Measurements from ENCODE around the gene TMTC4.

TMTC4 gene

DNA sequence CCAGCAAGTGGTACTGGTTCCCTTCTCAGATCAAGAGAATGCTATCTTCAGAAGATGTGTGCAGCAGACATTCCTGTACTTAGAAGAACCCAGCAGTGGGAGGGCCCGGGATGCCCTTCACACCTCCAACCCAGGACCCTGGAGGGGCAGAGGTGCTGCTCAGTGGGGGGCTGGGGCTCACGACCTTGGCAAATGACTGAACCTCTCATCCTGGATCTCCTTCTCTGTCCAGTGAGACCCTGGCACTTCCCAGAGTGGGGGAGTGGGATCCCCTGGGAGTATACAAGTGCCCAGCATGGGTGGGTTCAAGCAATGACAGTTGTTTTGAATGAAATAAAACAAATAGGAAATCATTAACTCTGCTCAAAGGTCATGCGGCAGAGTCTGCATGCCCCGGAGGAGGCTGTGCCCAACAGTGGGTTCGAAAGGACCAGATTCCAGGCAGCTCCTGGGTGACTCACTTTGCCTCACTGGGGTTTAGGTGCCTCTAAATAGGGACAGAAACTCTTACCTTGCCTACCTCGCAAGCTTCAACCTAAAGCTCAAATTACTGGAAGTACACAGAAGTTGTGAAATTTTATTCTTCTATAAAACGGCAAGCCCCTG, 112.9 kb downstream of the TMTC4 start:
- DNase-seq (ENCODE audit: extremely low spot score), result no peak
- CTCF ChIA-PET, result interaction anchor here (1.1 to 4.7 kb wide), 4 partner anchors 10 to 703 kb away, joined by 3 to 36 read pairs (median 4); no protein-coding TSS in a partner anchor
- POLR2A ChIA-PET, result no interaction called here
- TF ChIP-seq, protein P1, sequence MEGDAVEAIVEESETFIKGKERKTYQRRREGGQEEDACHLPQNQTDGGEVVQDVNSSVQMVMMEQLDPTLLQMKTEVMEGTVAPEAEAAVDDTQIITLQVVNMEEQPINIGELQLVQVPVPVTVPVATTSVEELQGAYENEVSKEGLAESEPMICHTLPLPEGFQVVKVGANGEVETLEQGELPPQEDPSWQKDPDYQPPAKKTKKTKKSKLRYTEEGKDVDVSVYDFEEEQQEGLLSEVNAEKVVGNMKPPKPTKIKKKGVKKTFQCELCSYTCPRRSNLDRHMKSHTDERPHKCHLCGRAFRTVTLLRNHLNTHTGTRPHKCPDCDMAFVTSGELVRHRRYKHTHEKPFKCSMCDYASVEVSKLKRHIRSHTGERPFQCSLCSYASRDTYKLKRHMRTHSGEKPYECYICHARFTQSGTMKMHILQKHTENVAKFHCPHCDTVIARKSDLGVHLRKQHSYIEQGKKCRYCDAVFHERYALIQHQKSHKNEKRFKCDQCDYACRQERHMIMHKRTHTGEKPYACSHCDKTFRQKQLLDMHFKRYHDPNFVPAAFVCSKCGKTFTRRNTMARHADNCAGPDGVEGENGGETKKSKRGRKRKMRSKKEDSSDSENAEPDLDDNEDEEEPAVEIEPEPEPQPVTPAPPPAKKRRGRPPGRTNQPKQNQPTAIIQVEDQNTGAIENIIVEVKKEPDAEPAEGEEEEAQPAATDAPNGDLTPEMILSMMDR (IDR thresholded peaks at IDR 0.05; ENCODE audit: control extremely low read depth, extremely low read depth, low read depth, missing control alignments), result no peak

DNA sequence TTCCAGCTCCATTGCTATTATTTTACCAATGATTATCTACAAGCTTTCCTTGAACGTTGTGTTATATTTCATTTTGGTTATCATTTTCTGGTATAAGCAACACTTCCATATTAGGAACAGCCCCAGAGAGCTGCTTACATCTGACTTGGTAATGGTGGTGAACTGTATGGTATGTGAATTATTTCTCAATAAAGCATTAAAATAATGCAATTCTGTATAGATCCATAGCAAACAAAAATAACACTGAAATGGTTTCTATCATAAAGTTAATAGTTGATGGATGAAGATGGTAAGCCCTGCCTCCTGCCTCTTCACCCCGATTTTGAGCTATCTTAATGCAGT, 113.5 kb downstream of the TMTC4 start:
- no peak for DNase-seq (ENCODE audit: extremely low spot score)
- CTCF ChIA-PET, result interaction anchor here (1.2 to 4.7 kb wide), 5 partner anchors 9 to 703 kb away, joined by 3 to 36 read pairs (median 3); no protein-coding TSS in a partner anchor
- TF ChIP-seq, protein P1 (IDR thresholded peaks at IDR 0.05; ENCODE audit: control extremely low read depth, extremely low read depth, low read depth, missing control alignments), result no peak
- POLR2A ChIA-PET, result no interaction called here

GRCh38 chr13:100560498-100561157, 114.0 kb downstream of the TMTC4 start:
- CTCF ChIA-PET, result interaction anchor here (1.2 to 4.7 kb wide), 5 partner anchors 8 to 702 kb away, joined by 3 to 36 read pairs (median 3); no protein-coding TSS in a partner anchor
- no peak for DNase-seq (ENCODE audit: extremely low spot score)
- TF ChIP-seq, protein P1 (IDR thresholded peaks at IDR 0.05; ENCODE audit: control extremely low read depth, extremely low read depth, low read depth, missing control alignments), result no peak
- POLR2A ChIA-PET, result no interaction called here

DNA sequence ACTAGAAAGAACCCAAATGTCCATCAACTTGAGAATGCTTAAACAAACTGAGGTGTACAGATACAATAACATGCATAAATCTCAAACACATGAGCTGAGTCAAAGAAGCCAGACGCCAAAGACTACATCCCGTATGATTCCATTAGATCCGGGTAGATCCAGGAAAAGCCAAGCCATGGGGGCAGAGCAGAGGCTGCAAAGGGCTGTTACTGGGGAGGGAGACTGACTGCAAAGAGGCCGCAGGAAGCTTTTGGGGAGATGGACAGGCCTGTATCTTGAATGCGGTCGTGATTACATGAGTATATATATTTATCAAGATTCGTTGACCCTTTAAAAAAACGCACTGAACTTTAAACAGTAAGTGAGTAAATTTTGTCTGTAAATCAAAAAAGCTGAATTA, 114.7 kb downstream of the TMTC4 start:
- POLR2A ChIA-PET, result no interaction called here
- TF ChIP-seq, protein P1 (IDR thresholded peaks at IDR 0.05; ENCODE audit: control extremely low read depth, extremely low read depth, low read depth, missing control alignments), result no peak
- no peak for DNase-seq (ENCODE audit: extremely low spot score)
- CTCF ChIA-PET, result interaction anchor here (1.2 to 4.7 kb wide), 5 partner anchors 13 to 701 kb away, joined by 3 to 36 read pairs (median 3); no protein-coding TSS in a partner anchor

Data from GM10248 (cell line).